H1 (cell line): ENCODE data around the gene CYB561.

ENCODE experiments used
- ASH2L ChIP-seq: fragments of 200-600, 300-600 bp; sonication (generic); IDR thresholded peaks from one replicate; pipeline ENCODE4 v1.7.1; 2017; ENCODE audit warnings: low read length
- CBX5 ChIP-seq: fragments of 300-800, 300-1000 bp; sonication (generic); IDR thresholded peaks from 2 replicates; pipeline ENCODE4 v1.7.1; 2016; ENCODE audit warnings: antibody characterized with exemption, low read length, low read depth
- EGR1 ChIP-seq: IDR thresholded peaks from 2 replicates; pipeline ENCODE4 v1.6.1; 2011; ENCODE audit warnings: low read depth, low read length, borderline replicate concordance
- EP300 ChIP-seq, 2 experiments: IDR thresholded peaks; 1 replicate in 1 of 2; 2 replicates in 1 of 2; pipeline ENCODE4 v1.6.1; 2011 to 2012; ENCODE audit warnings: low read depth in 2 of 2, low read length in 2 of 2, mild to moderate bottlenecking in 2 of 2, borderline replicate concordance in 1 of 2, inconsistent platforms in 1 of 2, moderate library complexity in 1 of 2
- POLR2A ChIP-seq, 2 experiments: IDR thresholded peaks; 1 replicate in 1 of 2; 2 replicates in 1 of 2; pipeline ENCODE4 v1.6.1; 2011; ENCODE audit warnings: low read depth in 2 of 2, low read length in 2 of 2, mild to moderate bottlenecking in 2 of 2; ENCODE audit errors: control extremely low read depth in 1 of 2
- POLR2AphosphoS5 ChIP-seq: IDR thresholded peaks from 2 replicates; pipeline ENCODE4 v1.6.1; 2011; ENCODE audit warnings: low read depth, low read length
- TCF12 ChIP-seq: IDR thresholded peaks from 2 replicates; pipeline ENCODE4 v1.6.1; 2011; ENCODE audit warnings: low read depth, mild to moderate bottlenecking, low read length
- YY1 ChIP-seq: IDR thresholded peaks from 2 replicates; pipeline ENCODE4 v1.6.1; 2011; ENCODE audit warnings: low read depth, mild to moderate bottlenecking, low read length
- TF ChIP-seq, protein P1 (sequence below), 3 experiments: IDR thresholded peaks; 1 replicate in 2 of 3; 2 replicates in 1 of 3; pipeline versions ENCODE4 v1.5.1 to v1.6.1; 2011; ENCODE audit warnings: low read length in 3 of 3, mild to moderate bottlenecking in 3 of 3, inconsistent platforms in 2 of 3, low read depth in 1 of 3, moderate library complexity in 1 of 3; ENCODE audit not compliant: insufficient read depth in 1 of 3; ENCODE audit errors: control extremely low read depth in 1 of 3

GRCh38 chr17:63489291-63489690 lies 43.2 kb upstream of the CYB561 start:
- TF ChIP-seq CBX5 (no peak), EP300 (IDR thresholded peaks at IDR 0.05; ENCODE audit: borderline replicate concordance in 1 of 2, low read depth in 2 of 2, low read length in 2 of 2) (no peak), ASH2L (no peak), POLR2AphosphoS5 (no peak), YY1 (no peak), EGR1 (no peak), TCF12 (no peak), POLR2A (IDR thresholded peaks at IDR 0.05; ENCODE audit: control extremely low read depth in 1 of 2, low read depth in 2 of 2, low read length in 2 of 2) (no peak)
- TF ChIP-seq, protein P1, sequence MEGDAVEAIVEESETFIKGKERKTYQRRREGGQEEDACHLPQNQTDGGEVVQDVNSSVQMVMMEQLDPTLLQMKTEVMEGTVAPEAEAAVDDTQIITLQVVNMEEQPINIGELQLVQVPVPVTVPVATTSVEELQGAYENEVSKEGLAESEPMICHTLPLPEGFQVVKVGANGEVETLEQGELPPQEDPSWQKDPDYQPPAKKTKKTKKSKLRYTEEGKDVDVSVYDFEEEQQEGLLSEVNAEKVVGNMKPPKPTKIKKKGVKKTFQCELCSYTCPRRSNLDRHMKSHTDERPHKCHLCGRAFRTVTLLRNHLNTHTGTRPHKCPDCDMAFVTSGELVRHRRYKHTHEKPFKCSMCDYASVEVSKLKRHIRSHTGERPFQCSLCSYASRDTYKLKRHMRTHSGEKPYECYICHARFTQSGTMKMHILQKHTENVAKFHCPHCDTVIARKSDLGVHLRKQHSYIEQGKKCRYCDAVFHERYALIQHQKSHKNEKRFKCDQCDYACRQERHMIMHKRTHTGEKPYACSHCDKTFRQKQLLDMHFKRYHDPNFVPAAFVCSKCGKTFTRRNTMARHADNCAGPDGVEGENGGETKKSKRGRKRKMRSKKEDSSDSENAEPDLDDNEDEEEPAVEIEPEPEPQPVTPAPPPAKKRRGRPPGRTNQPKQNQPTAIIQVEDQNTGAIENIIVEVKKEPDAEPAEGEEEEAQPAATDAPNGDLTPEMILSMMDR (IDR thresholded peaks at IDR 0.05; ENCODE audit: control extremely low read depth in 1 of 3, insufficient read depth in 1 of 3, low read depth in 1 of 3, low read length in 3 of 3): no peak
